WERI-Rb-1 (cell line): ENCODE data around the gene OSBPL5.

ENCODE experiments used
- DNase-seq: peaks from one replicate; pipeline ENCODE4 v3.0.0-alpha.2; 2020
- H3K27ac ChIP-seq: fragments of 250-450 bp; sonication (Bioruptor Pico); 2 replicates; pipeline ENCODE4 v1.5.1; 2020; ENCODE audit warnings: mild to moderate bottlenecking, moderate library complexity
- H3K27me3 ChIP-seq: fragments of 250-450 bp; sonication (Bioruptor Pico); 2 replicates; pipeline ENCODE4 v1.5.1; 2021; ENCODE audit warnings: mild to moderate bottlenecking, low read depth, moderate library complexity; ENCODE audit not compliant: insufficient read depth, severe bottlenecking
- H3K36me3 ChIP-seq: fragments of 250-450 bp; sonication (Bioruptor Pico); 2 replicates; pipeline ENCODE4 v1.5.1; 2020; ENCODE audit warnings: mild to moderate bottlenecking, moderate library complexity
- H3K4me3 ChIP-seq: 2 replicates; pipeline ENCODE4 v1.5.1; 2011; ENCODE audit warnings: low read depth, mild to moderate bottlenecking, control low read depth, low read length
- H3K9me3 ChIP-seq: fragments of 250-450 bp; sonication (Bioruptor Pico); 2 replicates; pipeline ENCODE4 v1.5.1; 2021; ENCODE audit warnings: mild to moderate bottlenecking, moderate library complexity; ENCODE audit not compliant: severe bottlenecking
- TF ChIP-seq, protein P1 (sequence below): IDR thresholded peaks from 2 replicates; pipeline ENCODE4 v1.5.1; 2011; ENCODE audit warnings: low read depth, mild to moderate bottlenecking, control low read depth, inconsistent platforms, low read length

OSBPL5 gene

DNA sequence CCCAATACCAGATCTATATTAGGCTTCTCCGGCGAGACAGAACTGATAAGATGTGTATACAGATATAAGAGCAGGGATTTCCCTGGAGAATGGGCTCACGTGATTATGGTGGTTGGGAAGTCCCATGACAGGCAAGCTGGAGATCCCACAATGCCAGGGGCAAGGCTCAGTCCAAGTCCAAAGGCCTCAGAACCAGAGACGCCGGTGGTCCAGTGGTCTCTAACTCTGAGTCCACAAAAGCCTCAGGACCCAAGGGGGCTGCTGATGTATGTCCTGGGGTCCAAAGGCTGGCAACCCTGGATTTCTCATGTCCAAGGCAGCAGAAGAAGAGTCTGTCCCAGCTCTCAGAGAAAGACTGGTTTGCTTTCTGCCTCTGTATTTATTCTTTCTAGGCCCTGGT is 15.8 kb upstream of the OSBPL5 start:
- H3K27me3 ChIP-seq, result no peaks in the 10 kb centered on the region
- H3K9me3 ChIP-seq, result peaks cover 8% of the 10 kb centered on the region
- TF ChIP-seq, protein P1, sequence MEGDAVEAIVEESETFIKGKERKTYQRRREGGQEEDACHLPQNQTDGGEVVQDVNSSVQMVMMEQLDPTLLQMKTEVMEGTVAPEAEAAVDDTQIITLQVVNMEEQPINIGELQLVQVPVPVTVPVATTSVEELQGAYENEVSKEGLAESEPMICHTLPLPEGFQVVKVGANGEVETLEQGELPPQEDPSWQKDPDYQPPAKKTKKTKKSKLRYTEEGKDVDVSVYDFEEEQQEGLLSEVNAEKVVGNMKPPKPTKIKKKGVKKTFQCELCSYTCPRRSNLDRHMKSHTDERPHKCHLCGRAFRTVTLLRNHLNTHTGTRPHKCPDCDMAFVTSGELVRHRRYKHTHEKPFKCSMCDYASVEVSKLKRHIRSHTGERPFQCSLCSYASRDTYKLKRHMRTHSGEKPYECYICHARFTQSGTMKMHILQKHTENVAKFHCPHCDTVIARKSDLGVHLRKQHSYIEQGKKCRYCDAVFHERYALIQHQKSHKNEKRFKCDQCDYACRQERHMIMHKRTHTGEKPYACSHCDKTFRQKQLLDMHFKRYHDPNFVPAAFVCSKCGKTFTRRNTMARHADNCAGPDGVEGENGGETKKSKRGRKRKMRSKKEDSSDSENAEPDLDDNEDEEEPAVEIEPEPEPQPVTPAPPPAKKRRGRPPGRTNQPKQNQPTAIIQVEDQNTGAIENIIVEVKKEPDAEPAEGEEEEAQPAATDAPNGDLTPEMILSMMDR, result no peak
- no peaks in the 10 kb centered on the region for H3K36me3 ChIP-seq
- DNase-seq, result no peak
- H3K4me3 ChIP-seq, result no peak overlapping the region
- H3K27ac ChIP-seq, result no peak overlapping the region

DNA sequence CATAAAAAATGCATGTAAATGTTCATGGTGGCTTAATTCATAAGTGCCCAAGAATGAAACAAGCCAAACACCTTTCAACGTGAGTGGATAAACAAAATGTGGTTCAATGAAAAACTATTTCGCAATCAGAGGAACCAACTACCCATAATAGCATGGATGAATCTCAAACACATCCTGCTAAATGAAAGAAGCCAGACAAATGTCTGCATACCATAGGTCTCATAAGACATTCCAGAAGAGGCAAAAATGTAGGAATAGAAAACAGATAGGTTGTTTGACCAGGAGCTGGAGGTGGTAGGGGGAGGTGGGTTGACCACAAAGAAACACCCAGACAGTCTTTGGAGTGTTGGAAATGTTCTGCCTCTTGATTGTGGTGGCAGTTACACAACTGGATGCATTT is 13.2 kb upstream of the OSBPL5 start:
- Histone ChIP-seq H3K27me3 (no peaks in the 10 kb centered on the region), H3K27ac (no peak overlapping the region), H3K9me3 (peaks cover 11% of the 10 kb centered on the region), H3K36me3 (no peaks in the 10 kb centered on the region), H3K4me3 (no peak overlapping the region)
- TF ChIP-seq, protein P1, result no peak
- no peak for DNase-seq

DNA sequence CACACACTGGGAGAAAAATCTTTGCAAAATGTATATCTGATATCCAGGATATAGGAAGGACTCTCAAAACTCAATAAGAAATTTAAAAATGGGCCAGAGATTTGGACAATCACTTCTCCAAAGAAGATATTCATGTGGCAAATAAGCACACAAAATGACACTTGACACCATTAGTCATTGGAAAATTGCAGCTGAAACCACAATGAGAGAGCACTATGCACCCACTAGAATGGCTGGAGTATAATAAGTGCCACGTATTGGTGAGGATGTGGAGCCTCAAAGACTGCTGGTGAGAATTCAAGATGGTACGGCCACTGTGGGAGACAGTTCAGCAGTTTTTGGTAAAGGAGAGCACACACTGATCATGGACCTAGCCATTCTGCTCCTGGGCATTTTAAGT is 12.8 kb upstream of the OSBPL5 start:
- no peak for DNase-seq
- TF ChIP-seq, protein P1, result no peak
- Histone ChIP-seq H3K27me3 (no peaks in the 10 kb centered on the region), H3K4me3 (no peak overlapping the region), H3K9me3 (peaks cover 11% of the 10 kb centered on the region), H3K27ac (no peak overlapping the region), H3K36me3 (no peaks in the 10 kb centered on the region)

DNA sequence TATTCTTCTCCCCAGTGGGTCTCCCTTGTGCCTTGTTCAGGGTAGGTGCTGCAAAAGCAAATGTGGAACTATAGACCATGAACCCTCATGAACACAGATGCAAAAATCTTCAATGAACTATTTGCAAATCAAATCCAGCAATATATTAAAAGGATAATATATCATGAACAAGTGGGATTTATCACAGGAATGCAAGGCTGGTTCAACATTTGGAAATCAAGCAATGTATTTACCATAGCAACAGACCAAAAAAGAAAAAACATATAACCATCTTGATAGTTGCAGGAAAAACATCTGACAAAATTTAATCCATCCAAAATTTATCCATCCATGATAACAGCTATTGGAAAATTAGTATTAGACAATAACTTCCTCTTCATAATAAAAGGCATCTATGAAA is 11.4 kb upstream of the OSBPL5 start:
- TF ChIP-seq, protein P1, result no peak
- H3K27me3 ChIP-seq, result no peaks in the 10 kb centered on the region
- no peak overlapping the region for H3K4me3 ChIP-seq
- DNase-seq, result no peak
- H3K27ac ChIP-seq, result no peak overlapping the region
- H3K36me3 ChIP-seq, result no peaks in the 10 kb centered on the region
- H3K9me3 ChIP-seq, result peaks cover 11% of the 10 kb centered on the region

DNA sequence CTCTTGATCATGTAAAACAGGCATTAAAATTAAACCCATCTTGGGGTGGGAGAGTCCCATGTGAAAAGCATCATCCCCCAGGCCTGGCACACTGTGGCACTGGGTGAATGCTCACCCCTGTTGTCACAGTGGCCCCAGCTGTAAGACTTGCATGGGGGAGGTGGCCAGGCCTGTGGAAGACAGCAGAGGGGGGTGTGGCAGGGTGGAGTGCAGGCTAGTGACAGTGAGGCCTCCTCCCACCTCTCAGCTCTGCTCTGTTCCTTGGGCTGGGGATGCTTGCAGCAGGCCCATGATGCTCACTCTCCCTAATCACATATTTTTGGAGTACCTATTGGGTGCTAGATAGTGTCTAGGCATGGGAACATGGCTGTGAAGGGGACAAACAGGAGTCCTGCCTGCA is 10.1 kb upstream of the OSBPL5 start:
- H3K27me3 ChIP-seq, result no peaks in the 10 kb centered on the region
- no peaks in the 10 kb centered on the region for H3K36me3 ChIP-seq
- peaks cover 11% of the 10 kb centered on the region for H3K9me3 ChIP-seq
- H3K27ac ChIP-seq, result no peak overlapping the region
- DNase-seq, result no peak
- TF ChIP-seq, protein P1, result no peak
- no peak overlapping the region for H3K4me3 ChIP-seq

DNA sequence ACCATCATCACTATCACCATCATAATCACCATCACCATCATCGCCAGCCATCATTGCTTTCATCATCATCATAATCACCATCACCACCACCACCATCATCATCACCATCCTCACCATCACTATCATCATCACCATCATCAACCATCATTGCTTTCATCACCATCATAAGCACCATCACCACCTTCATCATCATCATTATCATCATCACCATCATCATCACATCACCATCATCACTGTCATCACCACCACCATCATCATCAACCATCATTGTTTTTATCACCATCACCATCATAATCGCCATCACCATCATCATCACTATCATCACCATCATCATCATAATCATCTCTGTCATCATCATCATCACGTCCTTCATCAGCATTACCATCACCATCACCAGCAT is 9.3 kb upstream of the OSBPL5 start:
- H3K36me3 ChIP-seq, result no peaks in the 10 kb centered on the region
- no peak for DNase-seq
- TF ChIP-seq, protein P1, result no peak
- H3K27me3 ChIP-seq, result no peaks in the 10 kb centered on the region
- H3K4me3 ChIP-seq, result no peak overlapping the region
- peaks cover 11% of the 10 kb centered on the region for H3K9me3 ChIP-seq
- H3K27ac ChIP-seq, result no peak overlapping the region
